ENCODE measurements around the gene KNDC1.
"Not testable (repeated sequence)": the region's sequence is repeated elsewhere in the genome, so short reads cannot be mapped to it uniquely, and the experiment has no call there.

Gene KNDC1, protein sequence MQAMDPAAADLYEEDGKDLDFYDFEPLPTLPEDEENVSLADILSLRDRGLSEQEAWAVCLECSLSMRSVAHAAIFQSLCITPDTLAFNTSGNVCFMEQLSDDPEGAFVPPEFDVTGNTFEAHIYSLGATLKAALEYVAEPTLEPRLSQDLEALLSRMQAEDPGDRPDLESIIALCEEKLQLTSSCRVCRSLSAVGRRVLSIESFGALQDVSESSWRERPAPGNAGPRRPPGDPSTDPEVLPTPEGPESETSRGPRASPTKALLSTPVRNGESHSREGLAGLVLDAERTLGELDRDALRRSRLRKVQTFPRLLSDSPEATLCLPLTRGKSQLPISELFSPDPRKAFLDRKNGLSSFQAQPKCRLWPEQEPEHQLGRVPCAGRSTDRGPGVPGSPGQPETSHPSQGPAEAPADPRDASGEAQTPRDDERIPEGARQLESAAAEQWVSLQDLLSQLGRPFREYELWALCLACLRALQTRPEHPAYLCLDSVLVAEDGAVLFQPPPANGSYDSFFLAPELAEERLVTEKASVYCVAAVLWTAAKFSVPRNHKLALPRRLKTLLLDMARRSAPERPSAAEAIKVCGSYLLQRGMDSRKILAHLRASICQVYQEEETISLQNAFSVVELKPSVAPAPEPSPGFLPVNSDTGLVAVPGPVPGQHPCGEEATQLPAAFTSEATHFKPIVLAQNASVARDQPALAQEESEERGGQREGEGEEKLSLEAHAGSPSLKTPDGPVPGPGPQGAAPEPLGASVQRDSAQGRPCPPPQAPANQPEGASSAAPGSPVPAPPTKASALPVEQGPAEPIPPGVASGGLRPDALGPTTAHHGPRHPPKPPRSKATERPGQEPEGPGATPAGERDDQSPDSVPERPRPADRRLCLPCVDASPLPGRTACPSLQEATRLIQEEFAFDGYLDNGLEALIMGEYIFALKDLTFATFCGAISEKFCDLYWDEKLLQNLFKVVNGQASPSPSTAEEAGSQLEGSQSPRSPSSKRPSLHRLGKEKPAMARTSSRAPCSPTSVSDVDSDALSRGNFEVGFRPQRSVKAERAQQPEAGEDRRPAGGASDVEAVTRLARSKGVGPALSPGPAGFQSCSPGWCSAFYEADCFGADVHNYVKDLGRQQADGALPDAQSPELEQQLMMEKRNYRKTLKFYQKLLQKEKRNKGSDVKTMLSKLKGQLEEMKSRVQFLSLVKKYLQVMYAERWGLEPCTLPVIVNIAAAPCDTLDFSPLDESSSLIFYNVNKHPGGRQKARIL (N-terminal part only)

GRCh38 chr10:133159950-133160825 lies at the start of gene KNDC1:
Gene KNDC1, plus strand, starts transcription at chr10:133160219. Its CDS starts 249 bp downstream, at chr10:133160468.
- no peak for FAIRE-seq
- DNase-seq (ENCODE audit: insufficient read length, low spot score) = peak; percentile 74
- no peak for TF ChIP-seq POLR2A (IDR thresholded peaks at IDR 0.05; ENCODE audit: low read depth, low read length)

DNA sequence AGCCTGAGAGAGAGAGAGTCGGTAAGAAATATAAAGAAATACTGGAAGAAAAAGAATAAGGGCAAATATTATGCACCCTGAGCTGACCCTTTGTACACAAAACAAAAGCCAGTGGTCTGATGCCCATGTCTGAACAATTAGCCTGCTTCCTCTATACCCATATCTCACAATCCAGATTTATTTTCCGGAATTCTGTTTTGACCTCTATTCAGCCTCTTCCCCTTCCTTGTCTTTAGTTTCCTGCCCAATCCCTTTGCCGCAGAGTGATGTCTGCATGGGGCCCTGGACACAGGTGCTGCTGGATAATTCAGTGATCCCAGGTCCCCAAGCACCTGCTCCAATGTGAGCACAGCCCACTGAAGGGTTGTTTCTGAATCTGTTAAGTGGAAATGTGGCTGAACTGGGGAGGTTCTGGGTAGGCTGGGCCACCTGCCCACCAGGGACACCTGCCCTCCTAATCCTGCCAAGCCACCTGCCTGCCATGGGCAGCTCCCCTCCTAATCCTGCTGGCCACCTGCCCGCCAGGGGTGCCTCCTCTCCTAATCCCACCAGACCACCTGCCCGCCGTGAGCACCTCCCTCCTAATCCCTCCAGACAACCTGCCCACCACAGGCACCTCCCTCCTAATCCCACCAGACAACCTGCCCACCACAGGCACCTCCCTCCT lies 49.3 kb upstream of the KNDC1 start:
- no peak for TF ChIP-seq POLR2A (IDR thresholded peaks at IDR 0.05; ENCODE audit: low read depth, low read length)
- no peak for DNase-seq (ENCODE audit: insufficient read length, low spot score)

GRCh38 chr10:133111640-133112039 lies 48.4 kb upstream of the KNDC1 start:
- DNase-seq (ENCODE audit: insufficient read length, low spot score) = not testable (repeated sequence)

More for the DNA sequence above, 49.3 kb upstream of the KNDC1 start:
- FAIRE-seq = no peak

DNA sequence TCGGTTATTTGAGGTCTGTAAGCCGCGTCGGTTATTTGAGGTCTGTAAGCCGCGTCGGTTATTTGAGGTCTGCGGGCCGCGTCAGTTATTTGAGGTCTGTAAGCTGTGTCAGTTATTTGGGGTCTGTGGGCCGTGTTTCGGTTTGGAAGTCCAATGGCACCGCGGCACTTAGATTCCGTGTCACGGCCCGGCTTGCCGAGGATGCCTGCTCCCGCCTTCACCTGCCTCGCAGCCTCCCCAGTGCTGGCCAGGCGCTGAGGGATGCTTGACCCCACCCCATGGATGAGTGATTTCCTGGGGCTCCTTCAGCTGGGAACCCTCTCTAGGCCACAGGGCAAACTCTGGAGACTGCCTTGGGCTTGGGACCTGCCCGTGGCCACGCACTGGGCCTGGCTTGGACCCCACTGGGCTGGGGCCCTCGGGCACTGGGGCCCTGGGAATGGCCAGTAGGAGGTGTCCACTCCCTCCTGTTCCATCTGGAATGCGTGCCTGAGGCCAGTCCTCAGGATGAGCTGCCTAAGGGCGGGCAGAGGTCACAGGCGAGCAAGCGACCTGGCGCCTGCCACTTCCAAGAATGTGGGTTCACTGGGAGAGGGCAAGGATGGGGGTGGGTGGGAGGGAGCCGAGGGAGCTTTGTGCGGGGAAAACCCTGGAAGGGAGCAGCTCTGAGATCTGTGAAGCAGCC lies 46.7 kb upstream of the KNDC1 start:
- no peak for DNase-seq (ENCODE audit: insufficient read length, low spot score)
- no peak for TF ChIP-seq POLR2A (IDR thresholded peaks at IDR 0.05; ENCODE audit: low read depth, low read length)
- no peak for FAIRE-seq

More at GRCh38 chr10:133111640-133112039, 48.4 kb upstream of the KNDC1 start:
- not testable (repeated sequence) for FAIRE-seq

GRCh38 chr10:133113847-133114246 lies 46.2 kb upstream of the KNDC1 start:
- TF ChIP-seq POLR2A (IDR thresholded peaks at IDR 0.05; ENCODE audit: low read depth, low read length) = no peak
- FAIRE-seq = no peak

GRCh38 chr10:133114251-133114650 lies 45.8 kb upstream of the KNDC1 start:
- DNase-seq (ENCODE audit: insufficient read length, low spot score) = no peak
- FAIRE-seq = no peak
- no peak for TF ChIP-seq POLR2A (IDR thresholded peaks at IDR 0.05; ENCODE audit: low read depth, low read length)

More at GRCh38 chr10:133113847-133114246, 46.2 kb upstream of the KNDC1 start:
- DNase-seq (ENCODE audit: insufficient read length, low spot score) = no peak

- no peak for FAIRE-seq
- DNase-seq (ENCODE audit: insufficient read length, low spot score) = no peak
- TF ChIP-seq POLR2A (IDR thresholded peaks at IDR 0.05; ENCODE audit: low read depth, low read length) = no peak
These were observed 45.1 kb upstream of the KNDC1 start for GRCh38 chr10:133114726-133115452.

- FAIRE-seq (no peak), DNase-seq (ENCODE audit: insufficient read length, low spot score) (no peak)
- no peak for TF ChIP-seq POLR2A (IDR thresholded peaks at IDR 0.05; ENCODE audit: low read depth, low read length)
These were observed 44.6 kb upstream of the KNDC1 start for GRCh38 chr10:133115453-133115842.

DNA sequence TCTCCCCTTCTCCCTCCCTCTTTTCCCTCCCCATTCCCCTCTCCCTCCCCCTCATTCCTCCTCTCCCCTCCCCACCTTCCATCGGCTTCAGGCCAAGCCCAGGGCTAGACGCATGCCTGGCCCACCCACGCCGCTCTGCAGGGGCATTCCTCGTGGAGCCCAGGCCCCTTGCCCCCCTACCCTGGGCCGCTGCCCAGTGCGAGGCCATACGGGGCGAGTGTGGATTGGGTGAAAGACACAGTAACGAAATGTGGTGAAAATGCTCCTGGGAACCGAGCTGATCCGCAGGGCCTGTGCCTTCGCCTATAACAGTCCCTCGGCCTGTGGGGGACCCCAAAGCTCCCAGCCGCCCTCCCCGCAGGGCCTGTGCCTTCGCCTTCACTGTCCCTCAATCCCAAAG lies 44.0 kb upstream of the KNDC1 start:
- FAIRE-seq (no peak), DNase-seq (ENCODE audit: insufficient read length, low spot score) (no peak)
- no peak for TF ChIP-seq POLR2A (IDR thresholded peaks at IDR 0.05; ENCODE audit: low read depth, low read length)

GRCh38 chr10:133116455-133116854 lies 43.6 kb upstream of the KNDC1 start:
- FAIRE-seq (no peak), DNase-seq (ENCODE audit: insufficient read length, low spot score) (no peak)
- TF ChIP-seq POLR2A (IDR thresholded peaks at IDR 0.05; ENCODE audit: low read depth, low read length) = no peak

- no peak for DNase-seq (ENCODE audit: insufficient read length, low spot score)
- no peak for FAIRE-seq
- no peak for TF ChIP-seq POLR2A (IDR thresholded peaks at IDR 0.05; ENCODE audit: low read depth, low read length)
These were observed 42.9 kb upstream of the KNDC1 start for GRCh38 chr10:133117036-133117687.

Data from H54 (cell line).